GM21717 (cell line): Measurements from ENCODE around the gene SH3RF3.

Source experiments
- ATAC-seq: cut with Tn5 transposase; IDR thresholded peaks from one replicate; pipeline ENCODE4 v1.9.1; 2021; ENCODE audit warnings: mild to moderate bottlenecking, moderate library complexity; ENCODE audit not compliant: unreplicated experiment

The SH3RF3 gene

DNA sequence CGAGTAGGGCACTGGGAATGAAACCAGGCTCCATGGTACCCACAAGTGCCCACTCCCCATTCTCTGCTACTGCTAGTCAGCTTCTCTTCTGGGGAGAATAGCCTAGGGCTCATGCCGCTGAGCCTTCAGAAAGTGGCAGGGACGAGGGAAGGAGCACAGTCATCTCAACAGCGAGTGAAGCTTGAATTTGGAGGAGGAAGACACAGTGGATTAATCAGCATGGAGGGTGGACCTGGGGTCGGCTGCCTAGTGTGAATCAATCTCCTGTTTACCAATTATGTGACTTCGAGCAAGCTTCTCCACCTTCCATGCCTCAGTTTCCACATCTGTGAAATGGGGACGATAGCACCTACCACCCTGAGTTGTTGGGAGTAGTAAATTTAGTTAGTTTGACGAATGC is 327.8 kb downstream of the SH3RF3 start:
- ATAC-seq = no peak

DNA sequence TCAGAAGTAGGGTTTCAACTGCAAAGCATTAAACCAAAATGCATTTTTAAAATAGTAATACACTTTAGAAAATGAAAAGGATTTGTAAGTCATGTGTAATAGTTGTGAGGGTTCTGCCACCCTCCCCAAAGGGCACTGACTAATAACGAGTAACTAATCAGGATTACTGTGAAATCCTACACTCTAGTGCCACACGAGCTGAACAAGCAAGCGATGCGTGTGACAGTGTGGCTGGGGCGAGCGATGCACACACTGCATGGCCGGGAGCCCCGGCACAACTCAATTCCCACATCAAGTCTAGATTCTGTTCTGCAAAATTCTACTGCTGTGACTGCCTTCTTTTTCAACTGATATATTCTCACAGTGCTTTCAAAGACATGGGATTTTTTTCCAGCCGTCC is 328.4 kb downstream of the SH3RF3 start:
- no peak for ATAC-seq

- ATAC-seq = no peak
These were observed 328.8 kb downstream of the SH3RF3 start for GRCh38 chr2:109457794-109458193.

DNA sequence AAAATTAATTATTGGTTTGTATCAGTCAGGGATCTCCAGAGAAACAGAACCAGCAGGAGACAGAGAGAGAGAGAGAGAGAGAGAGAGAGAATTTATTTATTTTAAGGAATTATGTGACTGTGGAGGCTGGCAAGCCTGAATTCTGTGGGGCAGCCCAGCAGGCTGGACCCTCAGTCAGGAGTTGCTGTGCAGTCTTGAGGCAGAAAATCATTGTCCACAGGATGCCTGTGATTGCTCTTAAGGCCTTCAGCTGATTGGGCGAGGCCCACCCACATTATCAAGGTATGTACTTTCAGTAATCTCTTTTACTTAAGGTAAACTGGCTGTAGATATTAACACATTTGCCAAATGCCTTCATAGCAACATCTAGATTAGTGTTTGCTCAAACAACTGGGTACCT is 329.5 kb downstream of the SH3RF3 start:
- no peak for ATAC-seq

GRCh38 chr2:109459485-109459884 is 330.5 kb downstream of the SH3RF3 start:
- ATAC-seq = no peak

GRCh38 chr2:109460553-109461324 is 331.7 kb downstream of the SH3RF3 start:
- no peak for ATAC-seq

GRCh38 chr2:109463236-109463635 is 334.2 kb downstream of the SH3RF3 start:
- no peak for ATAC-seq

DNA sequence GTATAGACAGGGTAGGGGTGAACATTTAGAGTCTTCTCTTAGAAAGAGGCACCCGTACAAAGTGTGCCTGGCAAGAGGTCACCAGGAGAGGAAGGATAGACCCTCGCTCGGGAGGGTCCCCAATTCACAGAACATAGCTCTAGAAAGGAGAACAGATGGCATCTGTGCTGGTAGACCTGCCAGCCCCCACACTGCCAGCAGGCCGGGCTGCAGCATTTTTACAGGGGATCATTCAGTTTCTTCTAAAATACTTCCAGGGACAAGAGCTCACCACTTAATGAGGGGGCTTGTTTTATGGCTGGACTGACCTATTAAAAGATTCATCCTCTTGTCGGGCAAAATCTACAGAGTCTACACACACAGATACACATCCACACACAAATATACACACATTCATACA is 334.9 kb downstream of the SH3RF3 start:
- no peak for ATAC-seq

- ATAC-seq = no peak
These were observed 337.9 kb downstream of the SH3RF3 start for GRCh38 chr2:109466674-109467575.

DNA sequence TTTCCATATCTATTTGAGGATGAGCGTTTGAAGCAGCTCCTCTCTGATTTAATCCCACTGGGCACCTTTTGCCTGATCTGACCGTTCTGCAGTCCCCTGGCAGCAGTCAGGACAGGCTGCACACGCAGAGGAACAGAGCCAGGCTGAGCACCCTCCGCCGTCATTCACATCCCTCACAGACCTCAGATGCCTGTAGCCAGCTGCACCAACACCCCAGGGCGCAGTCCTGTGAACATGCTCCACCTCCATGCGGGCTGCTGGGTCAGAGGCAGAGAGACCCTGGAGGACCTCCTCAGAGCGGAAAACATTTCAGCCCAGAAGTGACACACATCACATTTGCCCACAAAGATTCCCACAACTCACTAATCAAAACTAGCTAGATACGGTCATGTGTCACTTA is 338.7 kb downstream of the SH3RF3 start:
- ATAC-seq = no peak

DNA sequence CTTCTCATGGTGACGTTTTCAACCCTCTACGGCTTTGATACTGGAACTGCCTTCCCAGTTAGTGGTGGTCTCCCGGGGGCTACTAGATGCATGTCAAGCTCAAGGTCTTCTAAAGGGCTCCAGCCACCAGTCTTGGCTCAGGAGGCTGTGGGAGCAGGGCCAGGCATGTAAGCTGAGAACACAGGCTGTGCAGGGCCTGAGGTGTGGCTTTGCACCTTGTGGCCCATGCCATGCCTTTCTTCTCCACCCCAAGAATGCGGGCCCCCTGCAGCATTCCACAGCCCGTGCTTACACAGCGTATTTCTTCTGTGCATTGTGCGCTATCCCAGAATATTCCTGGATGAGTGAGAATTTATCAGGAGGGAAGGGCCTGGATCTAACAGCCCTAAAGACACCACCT is 339.9 kb downstream of the SH3RF3 start:
- no peak for ATAC-seq

- ATAC-seq = no peak
These were observed 342.7 kb downstream of the SH3RF3 start for GRCh38 chr2:109471658-109472057.

DNA sequence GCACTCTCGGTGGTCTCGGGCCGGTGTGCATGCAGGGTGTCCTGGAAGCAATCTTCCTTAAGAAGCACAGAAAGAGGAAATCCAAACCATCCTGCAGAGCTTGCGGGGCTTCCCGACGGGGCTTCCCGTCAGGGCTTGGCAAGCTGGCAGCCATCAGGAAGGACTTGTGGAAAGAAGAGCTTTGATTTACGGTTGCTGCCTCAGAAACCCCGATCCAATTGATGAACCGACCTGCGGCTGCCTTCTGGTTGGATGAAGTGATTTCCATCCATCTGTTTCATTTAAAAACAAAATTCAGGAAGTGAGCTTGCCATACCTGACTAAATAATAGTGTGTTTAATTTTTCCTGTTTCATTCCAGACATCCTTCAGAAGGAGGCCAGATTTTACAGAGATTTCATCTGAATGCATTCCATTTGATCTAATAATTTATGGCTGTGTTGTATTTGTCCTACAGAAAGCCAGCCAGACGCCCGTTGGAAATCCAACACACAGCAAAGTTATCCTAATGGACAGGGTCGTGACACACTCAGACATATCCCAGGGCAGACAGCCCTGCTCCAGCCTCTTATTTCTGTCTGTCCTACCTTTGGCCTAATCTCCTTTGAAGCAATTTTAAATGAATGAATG is 343.4 kb downstream of the SH3RF3 start:
- ATAC-seq = no peak

- no peak for ATAC-seq
These were observed 344.0 kb downstream of the SH3RF3 start for GRCh38 chr2:109472974-109473373.

DNA sequence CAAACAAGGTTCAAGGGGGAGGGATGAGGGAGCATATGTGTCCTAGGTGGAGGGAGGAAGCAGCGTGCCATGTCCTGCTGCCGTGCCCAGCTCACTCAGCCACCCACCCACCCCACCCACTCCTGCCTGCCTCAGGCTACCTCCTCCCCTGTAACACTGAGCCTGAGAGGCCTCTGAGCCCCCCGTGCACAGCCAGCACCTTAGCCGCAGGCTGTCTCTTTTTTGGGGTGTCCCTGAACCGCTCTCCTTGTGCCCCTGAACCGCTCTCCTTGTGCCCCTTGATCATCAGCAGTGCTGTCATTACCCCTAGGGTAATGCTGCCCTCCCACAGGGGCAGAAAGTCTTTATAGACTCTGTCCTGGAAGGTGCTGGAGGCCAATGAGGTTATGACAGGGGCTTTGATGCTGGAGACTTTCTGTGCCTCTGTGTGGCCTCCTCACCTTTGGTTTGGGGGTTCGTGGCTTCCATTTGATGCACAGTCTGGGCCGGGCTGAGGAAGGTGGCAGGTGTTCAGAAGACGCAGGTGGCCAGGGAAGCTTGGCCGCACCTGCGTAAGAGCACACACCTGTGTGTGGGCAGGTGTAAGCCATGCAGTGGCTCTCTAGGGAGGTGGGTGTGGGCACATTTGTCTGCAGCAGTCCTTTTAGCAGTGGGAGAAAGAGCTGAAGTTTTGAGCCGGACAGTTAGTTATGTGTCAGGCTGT is 344.8 kb downstream of the SH3RF3 start:
- ATAC-seq = no peak

- no peak for ATAC-seq
These were observed 345.4 kb downstream of the SH3RF3 start for GRCh38 chr2:109474319-109474825.

DNA sequence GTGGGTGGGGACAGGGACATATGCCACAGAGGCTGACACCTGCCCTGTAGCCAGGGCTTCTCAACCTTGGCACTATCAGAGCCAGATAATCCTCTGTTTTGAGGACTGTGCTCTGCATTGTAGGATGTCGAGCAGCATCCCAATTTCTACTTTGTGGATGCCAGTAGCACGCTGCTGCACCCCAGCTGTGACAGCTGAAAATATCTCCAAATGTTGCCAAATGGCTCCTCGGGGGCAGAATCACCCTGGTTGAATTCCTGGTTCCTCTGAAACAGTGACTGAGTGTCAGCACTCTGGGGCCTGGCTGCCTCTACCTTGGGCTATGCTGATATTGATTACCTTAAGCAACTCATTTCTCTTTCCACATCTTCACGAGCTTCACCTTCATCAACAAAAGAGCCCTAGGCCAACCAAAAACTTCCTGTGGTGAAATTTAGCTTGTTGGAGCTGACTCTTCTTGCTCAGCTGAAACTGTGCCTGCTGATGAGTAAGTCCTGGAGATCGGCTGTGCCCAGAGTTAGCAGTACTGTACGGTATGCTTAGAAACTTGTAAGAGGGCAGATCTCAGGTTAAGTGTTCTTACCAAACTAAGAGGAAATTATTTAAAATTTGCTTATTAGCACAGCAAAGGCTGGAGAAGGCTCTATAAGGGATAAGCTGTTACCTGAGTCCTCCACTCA is 346.7 kb downstream of the SH3RF3 start:
- ATAC-seq = no peak

GRCh38 chr2:109476641-109477441 is 347.8 kb downstream of the SH3RF3 start:
- no peak for ATAC-seq

DNA sequence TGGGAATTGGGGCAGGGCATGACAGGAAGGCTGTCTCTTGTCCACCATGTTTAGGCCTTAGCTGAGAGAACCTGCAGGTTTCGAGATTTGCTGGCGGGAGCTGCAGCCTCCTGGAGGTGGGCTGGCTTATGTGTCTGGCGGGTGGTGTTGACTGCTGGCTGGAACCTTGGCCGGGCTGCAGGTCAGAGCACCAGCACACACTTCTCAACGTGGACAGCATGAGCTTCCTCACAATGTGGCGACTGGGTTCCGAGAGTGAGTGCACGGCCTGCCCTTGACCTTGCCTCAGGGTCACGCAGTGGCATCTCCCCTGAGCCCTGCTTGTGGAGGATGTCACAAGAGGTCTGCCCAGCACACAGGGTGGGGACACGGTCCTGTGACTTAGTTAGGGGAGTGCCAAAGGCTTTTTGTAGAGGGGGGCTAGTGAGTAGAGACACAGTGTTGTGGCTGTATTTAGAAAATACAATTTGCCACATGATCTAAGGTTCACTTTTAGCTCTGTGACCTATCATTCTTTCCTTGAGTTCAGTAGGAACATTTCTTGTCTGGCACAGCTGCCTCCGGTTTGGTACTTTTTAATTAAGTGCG is 350.0 kb downstream of the SH3RF3 start:
- no peak for ATAC-seq
